HG03432 (cell line): ENCODE data around the gene APCDD1.

Source experiments
- ATAC-seq: cut with Tn5 transposase; IDR thresholded peaks from one replicate; pipeline ENCODE4 v1.9.1; 2021; ENCODE audit warnings: mild to moderate bottlenecking, moderate library complexity; ENCODE audit not compliant: unreplicated experiment

Gene APCDD1

DNA sequence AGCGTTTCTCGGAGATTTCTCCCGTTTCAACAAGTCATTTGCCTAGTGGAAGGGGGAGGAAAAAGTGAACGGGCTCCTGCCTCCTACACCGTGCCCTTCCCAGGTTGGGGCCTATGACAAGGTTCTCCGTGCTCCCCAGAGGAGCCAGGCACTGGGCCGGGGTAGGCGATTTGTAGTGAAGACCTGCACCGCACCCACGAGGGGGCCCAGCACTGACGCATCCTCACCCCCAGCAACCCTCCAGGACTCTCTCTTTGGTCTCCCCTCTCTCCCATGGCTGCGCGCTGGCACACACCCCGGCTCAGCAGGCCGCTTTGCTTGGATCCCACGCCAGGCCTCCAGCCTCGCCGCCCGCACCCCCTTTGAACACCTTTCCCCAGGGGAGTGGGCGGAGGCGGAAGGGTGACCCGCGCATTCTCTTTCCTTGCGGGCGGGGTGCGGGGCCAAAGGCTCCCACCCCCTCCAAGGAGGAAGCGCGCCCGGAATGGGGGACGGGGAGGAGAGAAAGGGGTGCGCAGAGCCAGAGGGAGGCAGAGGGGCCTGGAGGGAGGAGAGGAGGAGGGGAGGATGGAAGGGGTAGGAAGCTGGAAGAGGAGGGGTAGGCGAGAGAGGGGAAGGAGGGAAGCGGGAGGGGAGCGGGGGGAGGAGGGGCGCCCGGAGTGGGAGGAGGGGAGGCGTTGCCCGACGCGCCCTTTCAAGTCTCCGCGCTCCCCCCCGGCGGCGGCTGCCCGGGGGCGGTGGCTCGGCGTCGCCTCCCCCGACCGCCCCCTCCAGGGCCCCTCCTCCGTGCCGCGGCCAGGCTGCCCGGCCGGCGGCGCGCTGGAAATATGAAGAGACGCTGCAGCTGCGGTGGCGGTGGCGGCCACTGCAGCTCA, at the start of gene APCDD1:
TSS of gene APCDD1 (plus strand) at position 830 of the 875 bp plus-strand sequence. CDS start 347 bp downstream, outside the sequence.
- no peak for ATAC-seq

DNA sequence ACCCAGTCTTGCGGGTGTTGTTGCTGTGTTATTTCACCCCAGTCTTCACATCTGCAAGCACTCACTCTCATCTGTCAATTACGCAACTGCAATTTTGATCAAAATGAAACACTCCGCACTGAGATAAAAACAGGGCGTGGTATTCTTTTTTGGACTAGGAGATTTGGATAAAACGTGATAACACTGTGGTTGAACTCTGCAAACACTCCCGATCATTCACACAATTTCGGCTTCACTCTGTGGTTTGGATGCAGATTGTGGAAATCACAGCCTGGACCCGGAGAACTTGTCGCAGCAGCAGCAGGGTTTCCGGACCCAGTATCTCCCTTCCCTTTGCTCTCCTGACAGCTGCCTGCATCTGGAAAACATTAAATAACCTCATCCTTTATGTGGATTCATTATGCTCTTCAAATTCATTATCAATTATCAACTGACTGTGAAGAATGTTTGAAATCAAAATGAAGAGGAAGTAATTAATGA, 49.4 kb upstream of the APCDD1 start:
- no peak for ATAC-seq

DNA sequence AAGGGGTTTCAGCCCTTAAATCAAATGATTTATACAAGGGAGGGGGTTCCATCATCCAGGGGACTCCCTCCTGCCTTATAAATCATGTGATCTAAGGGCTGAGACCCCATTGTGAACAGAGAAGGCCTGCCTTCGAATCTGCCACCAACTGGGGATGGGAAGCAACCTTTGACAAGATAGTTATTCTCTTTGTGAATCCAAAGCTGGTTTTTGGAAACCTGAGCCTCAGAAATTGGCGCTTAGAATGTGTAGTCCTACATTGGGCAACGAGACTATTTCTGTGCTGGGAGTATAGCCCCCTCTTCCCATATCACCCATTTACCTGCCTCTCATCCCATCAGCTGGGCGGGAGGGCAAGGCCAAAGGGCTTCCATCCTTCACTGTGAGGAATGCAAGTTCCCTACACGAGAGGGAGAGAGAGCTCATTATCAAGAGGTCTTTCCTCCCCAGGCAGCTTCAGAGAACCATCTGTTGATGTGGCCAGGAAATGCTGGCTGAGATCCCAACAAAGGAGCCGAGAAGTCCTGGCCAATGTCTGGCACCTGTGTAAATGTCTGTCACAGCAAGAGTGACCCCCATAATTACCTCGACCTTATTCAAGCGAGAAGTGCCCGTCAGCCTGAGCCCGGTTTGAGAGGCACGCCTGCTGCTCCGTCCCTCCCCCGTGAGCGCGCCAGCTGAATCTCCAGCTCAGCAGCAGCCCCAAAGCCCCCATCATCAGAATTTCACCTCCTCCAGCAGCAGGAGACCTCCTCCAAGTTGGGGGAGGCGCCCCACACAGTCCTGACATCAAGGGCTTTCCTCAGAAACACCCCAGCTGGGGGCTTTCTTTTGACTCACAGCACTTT, 48.4 kb upstream of the APCDD1 start:
- no peak for ATAC-seq

DNA sequence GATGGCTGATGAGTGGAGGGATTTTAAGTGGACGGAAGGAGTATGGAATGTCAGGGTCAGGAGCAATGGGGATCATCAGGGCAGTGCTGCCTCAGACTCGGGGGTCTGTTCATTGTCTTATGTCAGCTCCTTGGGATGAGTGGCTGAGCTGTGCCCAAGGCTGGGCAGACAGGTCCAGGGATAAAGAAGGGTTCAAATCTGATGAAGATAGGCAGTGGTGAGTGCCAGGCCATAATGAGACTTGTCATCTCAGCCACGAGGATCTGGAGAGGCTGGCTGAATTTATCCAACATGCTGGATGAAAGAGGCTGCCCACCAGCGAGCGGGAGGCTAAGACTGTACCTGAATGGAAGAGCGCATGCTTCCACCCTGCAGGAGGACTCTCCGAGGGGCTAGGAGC, 46.3 kb upstream of the APCDD1 start:
- ATAC-seq = no peak

DNA sequence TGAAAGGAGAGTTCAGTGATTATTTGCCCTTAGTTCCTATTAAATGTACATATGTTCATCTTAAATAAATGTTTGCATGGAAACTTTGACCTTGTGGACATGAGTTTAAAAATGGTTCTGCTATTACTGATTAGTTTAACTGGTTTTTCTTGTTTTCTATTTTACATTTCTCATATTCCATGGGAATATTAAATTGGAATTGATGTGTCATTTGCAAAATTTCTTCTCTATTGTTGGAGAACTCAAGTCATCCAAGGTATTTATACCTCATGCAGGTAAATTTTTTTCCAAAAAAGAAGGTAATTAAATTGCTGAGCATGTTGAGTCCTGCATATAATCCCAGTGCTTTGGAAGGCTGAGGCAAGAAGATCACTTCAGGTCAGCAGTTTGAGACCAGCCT, 45.4 kb upstream of the APCDD1 start:
- no peak for ATAC-seq

DNA sequence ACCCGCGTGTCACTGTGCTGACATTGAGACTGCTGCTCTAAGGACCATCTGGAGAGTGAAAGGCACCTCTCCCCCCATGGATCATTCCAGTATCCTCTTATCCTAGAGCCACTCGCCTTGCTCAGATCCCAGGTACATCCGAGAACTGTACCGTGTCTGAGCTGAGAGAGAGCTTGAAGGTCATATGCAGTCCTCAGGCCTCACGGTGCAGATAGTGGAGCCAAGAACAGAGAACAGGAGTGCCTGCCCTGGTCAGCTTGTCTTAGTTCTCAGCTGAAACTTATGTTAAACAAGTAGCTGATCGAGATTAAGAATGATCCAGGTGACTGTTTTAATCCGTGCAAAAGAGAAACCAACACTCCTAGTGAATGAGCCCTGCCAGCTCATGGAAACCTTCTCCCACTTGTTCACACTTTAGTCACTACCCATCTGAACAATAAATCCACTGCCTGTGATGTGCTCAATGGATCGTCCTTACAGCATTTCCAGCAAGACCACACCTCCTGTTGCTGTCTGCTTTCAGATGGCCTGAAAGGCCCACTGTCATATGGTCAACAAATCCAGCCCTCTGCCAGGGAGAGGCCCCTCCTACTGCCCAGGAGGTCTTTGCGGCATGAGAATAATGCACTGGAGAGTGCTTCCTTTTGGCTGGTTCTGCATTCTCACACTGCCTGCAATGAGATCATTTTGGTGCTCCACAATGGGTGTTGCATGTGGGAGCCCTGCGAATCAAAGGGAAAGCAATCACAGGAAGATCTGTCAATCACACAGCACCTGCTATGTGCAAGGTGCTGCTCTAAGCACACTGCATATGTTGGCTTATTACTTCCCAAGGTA, 43.7 kb upstream of the APCDD1 start:
- ATAC-seq = no peak

DNA sequence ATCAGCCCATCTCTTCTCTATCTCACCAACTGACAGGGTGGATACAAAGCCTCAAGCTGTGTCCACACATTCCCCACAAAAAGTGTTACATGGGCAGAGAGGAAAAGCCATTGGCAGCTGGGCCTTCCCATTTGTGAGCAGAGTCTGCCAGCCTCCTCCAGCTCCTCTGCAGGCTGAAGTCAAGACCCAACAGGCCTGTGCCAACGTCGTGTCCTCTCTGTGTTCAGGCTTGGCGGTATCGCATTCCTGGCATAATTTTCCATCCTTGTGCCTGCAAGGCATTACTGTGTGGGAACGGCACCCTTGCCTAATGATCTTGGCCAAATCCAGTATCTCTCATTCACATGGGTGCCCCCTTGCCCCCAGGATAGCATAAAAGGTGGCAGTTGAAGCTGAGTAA, 41.5 kb upstream of the APCDD1 start:
- ATAC-seq = no peak

DNA sequence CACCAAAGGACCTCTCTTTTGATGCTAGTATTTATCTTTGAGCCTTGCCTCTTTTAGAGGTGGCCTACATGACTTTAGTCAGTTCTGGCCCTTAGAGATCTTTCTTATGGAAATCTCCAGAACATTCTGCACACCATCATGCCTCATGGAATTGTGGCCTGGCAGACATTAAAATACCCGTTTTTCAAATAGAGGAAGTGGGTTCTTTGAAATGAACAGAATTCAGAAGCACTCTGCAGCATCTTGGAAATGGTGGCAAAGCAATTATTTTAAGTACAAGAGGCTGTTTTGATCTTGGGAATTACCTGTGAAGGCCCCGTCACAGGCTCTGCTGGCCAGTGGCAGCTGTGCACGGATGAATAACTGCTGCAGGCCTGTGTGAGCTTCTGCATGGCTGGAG, 40.7 kb upstream of the APCDD1 start:
- no peak for ATAC-seq

DNA sequence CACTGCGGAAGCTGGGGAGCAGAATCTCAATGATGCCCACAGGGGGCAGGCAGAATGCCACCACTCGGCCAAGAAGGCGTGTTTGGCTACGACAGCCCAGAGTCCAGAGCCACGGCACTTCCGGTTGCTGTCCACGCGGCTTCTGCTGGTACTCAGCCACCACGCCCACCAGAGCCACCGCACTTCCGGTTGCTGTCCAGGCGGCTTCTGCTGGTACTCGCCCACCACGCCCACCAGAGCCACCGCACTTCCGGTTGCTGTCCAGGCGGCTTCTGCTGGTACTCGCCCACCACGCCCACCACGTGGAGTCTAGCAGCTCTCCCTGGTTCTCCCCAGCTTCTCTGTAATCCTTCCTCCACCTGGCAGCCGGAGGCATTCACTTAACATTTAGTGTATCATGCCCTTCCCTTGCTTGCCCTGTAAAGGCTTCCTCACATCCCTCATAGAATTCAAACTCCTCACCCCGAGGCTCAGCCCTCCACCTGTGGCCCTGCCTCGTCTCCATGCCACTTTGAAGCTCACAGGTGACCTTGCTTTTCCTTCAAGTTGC, 40.1 kb upstream of the APCDD1 start:
- ATAC-seq = no peak

DNA sequence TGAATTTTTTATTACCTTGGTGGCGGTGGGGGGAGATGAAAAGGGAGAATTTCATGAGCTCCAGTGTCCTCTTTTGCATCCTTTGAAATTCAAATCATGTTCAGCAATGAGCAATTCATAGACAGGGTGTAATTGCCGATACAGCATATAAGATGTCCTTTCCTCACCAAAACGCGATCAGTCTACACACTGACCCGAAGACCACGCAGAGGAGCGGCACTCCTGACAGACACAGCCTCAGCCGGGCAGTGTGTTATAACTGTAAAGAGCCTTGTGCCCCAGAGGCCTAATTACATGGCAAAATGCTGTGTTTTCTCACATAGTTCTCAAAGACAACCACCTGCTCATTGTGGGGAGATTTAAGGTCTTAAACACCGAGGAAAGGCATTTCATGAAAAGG, 38.4 kb upstream of the APCDD1 start:
- no peak for ATAC-seq

DNA sequence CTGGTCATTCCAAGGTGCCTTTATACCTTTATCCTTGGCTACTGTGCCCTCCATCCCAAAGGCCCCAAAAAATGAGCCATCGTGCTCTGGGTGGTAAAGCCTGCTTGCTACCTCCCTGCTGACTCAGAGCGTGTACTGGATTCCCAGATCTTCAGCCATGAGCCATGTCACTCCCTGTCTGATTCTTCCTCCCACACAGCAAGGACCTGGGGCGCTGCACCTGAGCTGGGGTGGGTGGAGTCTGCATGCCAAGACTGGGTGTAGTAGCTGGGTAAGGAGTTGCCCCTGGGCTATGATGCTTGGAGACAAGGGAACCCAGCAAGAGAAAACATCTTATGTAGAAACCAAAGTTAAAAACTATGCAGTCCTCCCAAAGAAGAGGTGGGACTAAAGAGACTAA, 37.2 kb upstream of the APCDD1 start:
- no peak for ATAC-seq

DNA sequence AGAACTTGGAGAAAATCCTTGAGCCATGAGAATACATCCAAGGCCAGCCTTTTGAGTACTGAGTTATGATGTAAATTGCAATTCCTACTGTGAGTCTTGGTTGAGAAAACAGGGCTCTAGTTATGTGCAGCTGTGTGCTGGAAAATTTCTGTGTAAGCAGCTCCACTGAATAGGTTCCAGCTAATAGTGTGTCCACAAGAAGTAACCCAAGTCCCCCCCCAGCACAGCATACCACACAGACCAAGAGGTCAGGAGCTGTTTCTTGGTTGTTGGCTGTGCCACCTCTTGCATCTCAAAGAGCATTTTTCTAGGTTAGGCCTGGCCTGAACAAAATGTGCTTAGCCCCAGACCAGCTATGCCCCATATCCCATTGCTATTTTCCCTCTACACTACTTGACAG, 36.8 kb upstream of the APCDD1 start:
- no peak for ATAC-seq

DNA sequence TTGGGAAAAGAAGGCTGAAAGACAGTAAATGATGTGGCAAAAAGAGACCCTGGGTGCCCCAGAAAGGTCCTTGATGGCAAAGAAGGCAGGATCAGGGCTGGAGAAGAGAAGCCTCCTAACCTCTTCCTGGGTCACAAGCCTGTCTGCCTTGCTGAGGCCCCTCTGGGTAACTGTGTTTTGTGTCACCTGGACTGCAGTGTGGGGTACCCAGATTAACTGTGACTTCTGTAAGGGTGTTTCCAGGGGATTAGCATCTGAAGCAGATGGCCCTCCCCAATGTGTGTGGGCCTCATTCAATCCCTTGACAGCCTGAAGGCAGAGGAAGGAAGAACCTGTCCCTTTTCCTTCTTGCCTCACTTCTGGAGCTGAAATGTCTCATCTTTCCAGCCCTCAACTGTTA, 35.6 kb upstream of the APCDD1 start:
- ATAC-seq = no peak

DNA sequence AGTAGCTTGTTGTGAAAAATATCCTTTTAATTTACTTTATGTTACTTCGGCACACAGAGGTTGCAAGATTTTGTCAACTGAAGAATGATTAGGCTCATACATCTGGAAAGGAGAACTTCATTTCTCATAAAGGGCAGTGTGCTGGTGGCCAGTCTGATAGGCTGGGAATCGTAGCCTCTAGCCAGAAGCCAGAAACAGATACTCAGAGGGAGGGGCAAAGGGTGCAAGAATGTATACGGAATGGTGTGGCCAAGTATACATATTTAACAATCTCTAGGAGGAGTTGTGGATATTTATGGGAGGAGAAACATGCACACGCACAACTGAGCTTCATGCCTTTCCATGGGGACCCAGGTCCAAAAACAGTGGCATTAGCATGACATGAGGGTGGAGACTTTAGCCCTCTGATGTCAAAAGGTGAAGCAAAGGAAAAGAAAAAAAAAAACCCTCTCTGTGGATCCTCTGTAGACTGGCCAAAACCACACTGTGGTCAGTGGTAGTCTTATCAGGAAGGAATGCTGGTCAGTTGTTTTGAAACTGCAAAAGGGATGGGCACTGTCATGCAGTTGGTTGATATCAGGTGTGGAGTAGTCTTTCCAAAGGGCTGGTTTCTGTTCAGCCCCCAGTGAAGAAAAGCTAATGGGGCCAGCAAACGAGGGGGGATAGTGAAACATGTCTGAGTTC, 34.9 kb upstream of the APCDD1 start:
- ATAC-seq = no peak

DNA sequence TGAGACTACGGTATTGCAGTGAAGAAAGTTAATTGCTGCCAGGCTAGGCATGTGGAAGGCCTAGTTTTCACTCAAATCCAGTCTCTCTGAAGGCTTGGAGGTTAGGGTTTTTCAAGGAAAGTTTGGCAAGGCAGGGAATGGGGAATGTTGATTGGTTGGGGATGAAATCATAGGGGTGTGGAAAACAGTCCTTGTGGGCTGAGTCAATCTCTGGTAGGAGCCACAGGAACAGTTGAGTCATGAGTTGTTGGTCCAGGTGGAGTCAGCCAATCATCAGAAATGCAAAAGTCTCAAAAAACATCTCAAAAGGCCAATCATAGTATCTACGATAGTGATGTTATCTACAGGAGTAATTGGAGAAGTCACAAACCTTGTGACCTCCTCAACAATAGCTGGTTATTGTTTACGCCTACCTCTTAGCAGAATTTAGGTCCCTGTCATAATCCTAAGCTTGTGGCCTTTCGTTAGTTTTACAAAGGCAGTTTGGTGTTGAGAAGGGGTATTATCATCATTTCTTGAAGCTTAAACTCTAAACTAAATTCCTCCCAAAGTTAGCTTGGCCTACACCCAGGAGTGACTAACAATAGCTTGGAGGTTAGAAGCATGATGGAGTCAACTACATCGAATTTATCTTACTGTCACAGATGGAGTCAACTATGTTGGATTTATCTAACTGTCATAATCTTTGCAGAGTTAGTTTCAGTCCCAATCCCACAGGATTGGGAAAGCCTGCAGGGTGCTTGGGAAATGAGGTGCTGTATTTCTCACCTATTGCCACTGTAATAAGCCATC, 33.7 kb upstream of the APCDD1 start:
- ATAC-seq = no peak

DNA sequence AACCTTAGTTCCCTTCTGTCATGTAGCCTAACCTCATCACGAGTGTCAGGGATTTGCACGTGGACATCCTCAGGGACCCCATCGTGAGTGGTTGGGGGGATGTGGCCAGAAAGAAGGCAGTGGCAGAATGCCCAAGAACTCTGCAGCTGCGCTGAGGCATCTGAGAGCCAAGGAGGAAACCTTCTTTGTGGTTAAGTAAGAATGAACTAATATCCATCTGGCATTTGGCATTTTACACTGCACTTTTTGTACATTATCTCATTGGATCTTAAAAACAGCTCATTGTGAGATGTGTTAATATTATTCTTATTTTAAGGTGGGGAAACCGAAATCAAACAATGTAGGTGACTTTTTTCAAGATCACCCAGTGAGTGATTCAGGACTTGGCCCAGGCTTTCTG, 32.6 kb upstream of the APCDD1 start:
- no peak for ATAC-seq

DNA sequence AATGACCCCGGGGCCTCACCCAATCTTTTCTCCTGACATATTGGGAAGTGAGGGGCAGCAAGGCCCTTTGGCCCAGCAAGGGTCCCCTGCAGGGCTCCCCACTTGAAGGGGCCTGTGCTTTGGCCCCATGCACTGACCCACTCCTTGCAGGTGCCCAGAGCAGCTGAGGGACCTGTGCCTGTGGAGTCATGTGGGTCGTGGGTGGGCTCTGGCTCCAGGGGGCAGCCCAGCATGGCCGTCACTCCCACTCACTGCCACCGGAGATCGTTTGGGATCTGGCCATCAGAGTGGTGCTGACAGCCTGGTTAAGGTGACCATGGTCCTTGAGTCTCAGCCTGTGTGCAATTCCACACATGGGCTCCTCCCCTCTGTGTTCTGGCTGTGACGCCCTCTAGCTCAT, 31.7 kb upstream of the APCDD1 start:
- ATAC-seq = no peak

DNA sequence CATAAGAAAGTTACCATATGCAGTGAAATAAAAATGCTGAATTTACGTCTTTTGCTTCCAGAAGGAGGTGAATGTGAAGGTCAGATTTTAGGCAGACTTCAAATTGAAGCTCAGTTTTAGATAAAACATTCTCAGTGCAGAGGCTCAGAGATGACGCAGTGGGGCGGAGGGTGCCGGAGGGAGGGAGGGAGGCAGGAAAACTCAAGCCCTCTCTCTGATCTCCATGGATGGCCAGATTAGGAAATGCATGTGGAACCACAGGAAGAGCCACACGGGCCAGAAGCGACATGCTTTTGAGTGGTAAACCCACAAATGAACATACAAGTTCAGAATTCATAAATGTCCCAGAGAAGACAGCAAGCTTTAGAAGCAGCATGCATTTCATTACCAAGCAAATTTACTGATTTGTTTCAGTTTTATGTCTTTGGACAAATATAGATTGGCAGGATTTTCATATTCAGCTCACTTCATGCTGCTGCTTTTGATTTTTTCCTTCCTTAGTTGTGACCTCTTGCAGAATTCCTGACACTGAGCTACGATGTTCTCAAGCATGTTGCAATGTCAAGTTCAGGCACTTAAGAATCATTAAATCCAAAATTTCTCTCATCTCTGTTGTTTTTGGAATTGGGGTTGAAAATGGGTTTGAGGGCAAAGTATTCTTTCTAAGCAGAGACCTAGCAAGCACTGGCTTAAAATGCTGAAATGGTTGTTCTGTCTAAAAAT, 29.7 kb upstream of the APCDD1 start:
- no peak for ATAC-seq

DNA sequence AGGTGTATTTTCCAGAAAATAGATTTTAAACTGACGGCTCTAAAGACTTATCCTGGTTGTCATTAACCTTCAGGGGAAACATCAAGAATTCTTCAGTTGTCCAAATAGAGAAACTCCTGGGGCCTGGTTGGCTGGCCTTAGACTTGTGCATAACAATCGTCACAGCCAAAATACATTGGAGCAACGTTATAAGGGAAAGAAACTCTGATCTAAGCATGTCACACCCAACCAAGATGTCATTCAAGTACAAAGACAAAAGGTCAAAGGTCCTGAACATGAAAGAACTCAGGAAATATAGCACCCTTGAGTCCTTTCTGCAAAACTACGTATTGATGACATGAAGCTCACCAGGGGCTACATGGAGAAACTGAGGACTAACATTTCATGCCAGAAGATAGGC, 23.8 kb upstream of the APCDD1 start:
- no peak for ATAC-seq
